Nephron progenitor cell (in vitro differentiated cells): ENCODE data around the gene IL16.

ENCODE experiments used
- DNase-seq: peaks from one replicate; pipeline ENCODE4 v3.0.0; 2021
- H3K27ac Mint-ChIP-seq: 2 replicates; pipeline ENCODE4 v1.8.0; 2021; ENCODE audit warnings: mild to moderate bottlenecking, moderate library complexity, mixed read lengths
- H3K27me3 Mint-ChIP-seq: 2 replicates; pipeline ENCODE4 v1.8.0; 2021; ENCODE audit warnings: mild to moderate bottlenecking, low read depth, mixed read lengths; ENCODE audit not compliant: poor library complexity
- H3K36me3 Mint-ChIP-seq: 2 replicates; pipeline ENCODE4 v1.8.0; 2021; ENCODE audit warnings: low read depth, mixed read lengths
- H3K4me1 Mint-ChIP-seq: 2 replicates; pipeline ENCODE4 v1.8.0; 2021; ENCODE audit warnings: mixed read lengths
- H3K4me3 Mint-ChIP-seq: 2 replicates; pipeline ENCODE4 v1.8.0; 2021; ENCODE audit warnings: mild to moderate bottlenecking, moderate library complexity, mixed read lengths
- H3K9me3 Mint-ChIP-seq: 2 replicates; pipeline ENCODE4 v1.8.0; 2021; ENCODE audit warnings: mild to moderate bottlenecking, moderate library complexity, mixed read lengths
- CTCF ChIP-seq: fragments of 200-600 bp; sonication (generic); IDR thresholded peaks from 2 replicates; pipeline ENCODE4 v1.5.0; 2021; ENCODE audit warnings: antibody characterized with exemption

Gene IL16

DNA sequence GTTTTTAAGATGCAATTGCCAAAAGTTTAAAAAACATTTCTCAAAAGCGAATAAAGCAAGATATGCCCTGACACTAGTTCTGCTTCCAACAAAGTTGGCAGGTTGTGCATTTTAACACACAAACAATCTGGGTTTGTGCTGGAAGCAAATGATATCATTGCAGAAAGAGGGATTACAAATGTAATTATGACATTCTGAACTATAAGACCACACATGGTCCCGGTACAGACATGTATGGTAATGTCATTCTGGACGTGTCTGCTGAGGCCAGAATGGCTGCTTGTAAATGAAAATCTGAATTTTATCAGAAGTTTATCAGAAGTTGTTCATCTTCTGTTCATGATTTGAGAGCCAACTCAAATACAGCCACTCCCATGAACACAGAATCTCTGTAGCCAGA, 166.6 kb downstream of the IL16 start:
- Mint-ChIP-seq H3K27ac (no peak overlapping the region), H3K27me3 (no peaks in the 10 kb centered on the region), H3K36me3 (no peaks in the 10 kb centered on the region), H3K4me1 (no peaks in the 10 kb centered on the region), H3K4me3 (no peak overlapping the region), H3K9me3 (no peaks in the 10 kb centered on the region)
- TF ChIP-seq CTCF: no peak
- no peak for DNase-seq
